Stimulated activated CD4-positive, alpha-beta T cell treated with anti-CD3 and anti-CD28 coated beads, Interleukin-2, amount 100 ng/mL, for 24 hours (primary cell): Measurements from ENCODE around the gene TEX51.

Source experiments
- DNase-seq, 2 donors: peaks; one replicate each; pipeline ENCODE4 v3.0.0-alpha.2; 2020

TEX51 gene

GRCh38 chr2:126916744-126917143 is 18.1 kb downstream of the TEX51 start:
- no peak for DNase-seq

GRCh38 chr2:126921066-126921465 is 22.4 kb downstream of the TEX51 start:
- DNase-seq, result no peak

- no peak for DNase-seq
Measured at GRCh38 chr2:126930970-126931590, 32.4 kb downstream of the TEX51 start.

- no peak for DNase-seq
Measured at GRCh38 chr2:126932529-126932928, 33.8 kb downstream of the TEX51 start.

GRCh38 chr2:126932966-126933710 is 34.4 kb downstream of the TEX51 start:
- no peak for DNase-seq

GRCh38 chr2:126933711-126934091 is 35.0 kb downstream of the TEX51 start:
- DNase-seq, result no peak

GRCh38 chr2:126934809-126935208 is 36.1 kb downstream of the TEX51 start:
- no peak for DNase-seq

GRCh38 chr2:126935774-126936173 is 37.1 kb downstream of the TEX51 start:
- DNase-seq, result no peak

- no peak for DNase-seq
Measured at GRCh38 chr2:126936219-126936723, 37.6 kb downstream of the TEX51 start.

GRCh38 chr2:126940331-126940730 is 41.6 kb downstream of the TEX51 start:
- DNase-seq, result no peak

GRCh38 chr2:126942427-126943203 is 43.9 kb downstream of the TEX51 start:
- DNase-seq, result no peak

- no peak for DNase-seq
Measured at GRCh38 chr2:126943612-126944348, 45.1 kb downstream of the TEX51 start.

- DNase-seq, result no peak
Measured at GRCh38 chr2:126945118-126945517, 46.4 kb downstream of the TEX51 start.

- no peak for DNase-seq
Measured at GRCh38 chr2:126946318-126947102, 47.8 kb downstream of the TEX51 start.

- no peak for DNase-seq
Measured at GRCh38 chr2:126947103-126947429, 48.4 kb downstream of the TEX51 start.

GRCh38 chr2:126949775-126950174 is 51.1 kb downstream of the TEX51 start:
- no peak for DNase-seq

- no peak for DNase-seq
Measured at GRCh38 chr2:126950504-126950903, 51.8 kb downstream of the TEX51 start.
